Spleen (tissue), 7 donors: Measurements from ENCODE around the gene ABCG2.

Source experiments
- POLR2A ChIP-seq, 3 donors: fragments of 450-650 bp; IDR thresholded peaks; one replicate each; pipeline ENCODE4 v1.5.1; 2017; ENCODE audit warnings: antibody characterized with exemption in 3 of 3, mild to moderate bottlenecking in 1 of 3
- POLR2AphosphoS5 ChIP-seq, 3 donors: sonication (generic); formaldehyde crosslinking; IDR thresholded peaks; one replicate each; pipeline ENCODE4 v1.5.1; 2017; ENCODE audit warnings: antibody characterized with exemption in 3 of 3
- TF ChIP-seq, protein P1 (sequence below), 11 experiments: fragments of 200-600 bp in 7 of 11; fragments of 450-650 bp in 4 of 11; sonication (generic) in 4 of 11; IDR thresholded peaks in 8 of 11; conservative IDR thresholded peaks in 3 of 11; 1 replicate in 7 of 11; 2 replicates in 4 of 11; pipeline versions ENCODE4 v1.4.0 to v1.8.0; 2016 to 2021; ENCODE audit warnings: antibody characterized with exemption in 11 of 11, inconsistent platforms in 4 of 11, mild to moderate bottlenecking in 1 of 11
- donor health status: DM: no; HTN: no; CAD: no; lungs with moderate emphysema.
- donor health status: DM: no; HTN: no; CAD: no.
- donor health status: DM: no; HTN: no; CAD: no.

GRCh38 chr4:88112856-88113255, 45.6 kb downstream of the ABCG2 start:
- TF ChIP-seq, protein P1, sequence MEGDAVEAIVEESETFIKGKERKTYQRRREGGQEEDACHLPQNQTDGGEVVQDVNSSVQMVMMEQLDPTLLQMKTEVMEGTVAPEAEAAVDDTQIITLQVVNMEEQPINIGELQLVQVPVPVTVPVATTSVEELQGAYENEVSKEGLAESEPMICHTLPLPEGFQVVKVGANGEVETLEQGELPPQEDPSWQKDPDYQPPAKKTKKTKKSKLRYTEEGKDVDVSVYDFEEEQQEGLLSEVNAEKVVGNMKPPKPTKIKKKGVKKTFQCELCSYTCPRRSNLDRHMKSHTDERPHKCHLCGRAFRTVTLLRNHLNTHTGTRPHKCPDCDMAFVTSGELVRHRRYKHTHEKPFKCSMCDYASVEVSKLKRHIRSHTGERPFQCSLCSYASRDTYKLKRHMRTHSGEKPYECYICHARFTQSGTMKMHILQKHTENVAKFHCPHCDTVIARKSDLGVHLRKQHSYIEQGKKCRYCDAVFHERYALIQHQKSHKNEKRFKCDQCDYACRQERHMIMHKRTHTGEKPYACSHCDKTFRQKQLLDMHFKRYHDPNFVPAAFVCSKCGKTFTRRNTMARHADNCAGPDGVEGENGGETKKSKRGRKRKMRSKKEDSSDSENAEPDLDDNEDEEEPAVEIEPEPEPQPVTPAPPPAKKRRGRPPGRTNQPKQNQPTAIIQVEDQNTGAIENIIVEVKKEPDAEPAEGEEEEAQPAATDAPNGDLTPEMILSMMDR (IDR thresholded peaks at IDR 0.05 in 8 of 11, conservative IDR thresholded peaks at IDR 0.05 in 3 of 11): no peak
- TF ChIP-seq POLR2AphosphoS5 (IDR thresholded peaks at IDR 0.05) (no peak), POLR2A (IDR thresholded peaks at IDR 0.05) (no peak)
